ENCODE measurements around the gene CDK2.
"Not testable (repeated sequence)": the region's sequence is repeated elsewhere in the genome, so short reads cannot be mapped to it uniquely, and the experiment has no call there.

Gene CDK2

GRCh38 chr12:55982319-55982936, 15.8 kb downstream of the CDK2 start:
- no peak for DNase-seq

- no peak for DNase-seq
Observed at GRCh38 chr12:55983232-55983842, 16.7 kb downstream of the CDK2 start.

- DNase-seq = no peak
Observed at GRCh38 chr12:55984861-55985260, 18.2 kb downstream of the CDK2 start.

DNA sequence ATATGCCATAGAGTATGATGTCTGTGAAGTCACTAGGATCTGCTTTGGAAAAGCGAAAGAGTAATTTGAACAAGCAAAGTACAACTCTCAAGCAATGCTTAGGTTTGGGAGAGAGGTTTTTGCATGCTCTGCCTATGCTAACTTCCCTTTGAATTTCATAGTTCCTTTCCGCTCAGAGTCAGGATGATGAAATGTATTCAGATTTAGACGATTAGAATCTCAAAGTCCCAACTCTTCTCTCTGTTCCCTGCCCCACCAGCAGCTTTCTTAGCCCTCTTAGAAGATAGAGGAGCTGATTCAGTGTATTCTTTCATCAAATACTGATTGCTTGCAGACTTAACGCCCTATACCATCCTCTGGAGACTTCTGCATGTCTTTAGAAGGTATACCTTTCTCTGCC, 18.7 kb downstream of the CDK2 start:
- no peak for DNase-seq

DNA sequence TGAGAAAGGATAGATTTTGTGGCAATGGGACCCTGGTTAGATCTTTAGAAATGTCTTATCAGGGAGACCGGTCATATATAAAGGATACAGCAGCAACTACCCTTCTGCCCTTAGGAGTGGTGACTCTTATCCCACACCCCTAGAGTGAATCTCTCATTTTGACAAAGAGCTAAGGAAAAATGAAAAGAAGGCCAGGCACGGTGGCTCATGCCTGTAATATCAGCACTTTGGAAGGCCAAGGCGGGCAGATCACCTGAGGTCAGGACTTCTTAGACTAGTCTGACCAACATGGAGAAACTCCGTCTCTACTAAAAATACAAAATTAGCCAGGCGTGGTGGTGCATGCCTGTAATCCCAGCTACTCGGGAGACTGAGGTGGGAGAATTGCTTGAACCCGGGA, 19.3 kb downstream of the CDK2 start:
- DNase-seq = not testable (repeated sequence)

DNA sequence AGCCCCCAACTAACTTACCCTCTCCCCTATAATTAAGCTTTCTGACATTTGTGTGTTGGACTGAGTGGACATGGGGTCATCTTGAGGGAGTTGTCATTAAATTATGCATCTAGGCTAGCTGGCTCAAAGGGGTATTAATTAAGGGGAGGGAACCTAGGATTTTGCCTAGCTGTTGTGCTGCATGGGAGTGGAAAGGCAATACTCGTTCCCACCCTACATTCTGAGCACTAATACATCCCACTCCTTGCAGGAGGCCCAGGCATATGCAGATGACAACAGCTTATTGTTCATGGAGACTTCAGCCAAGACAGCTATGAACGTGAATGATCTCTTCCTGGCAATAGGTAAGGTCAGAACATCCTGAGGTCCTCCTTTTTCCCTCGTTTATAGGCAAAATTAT, 24.5 kb downstream of the CDK2 start:
- no peak for DNase-seq

DNA sequence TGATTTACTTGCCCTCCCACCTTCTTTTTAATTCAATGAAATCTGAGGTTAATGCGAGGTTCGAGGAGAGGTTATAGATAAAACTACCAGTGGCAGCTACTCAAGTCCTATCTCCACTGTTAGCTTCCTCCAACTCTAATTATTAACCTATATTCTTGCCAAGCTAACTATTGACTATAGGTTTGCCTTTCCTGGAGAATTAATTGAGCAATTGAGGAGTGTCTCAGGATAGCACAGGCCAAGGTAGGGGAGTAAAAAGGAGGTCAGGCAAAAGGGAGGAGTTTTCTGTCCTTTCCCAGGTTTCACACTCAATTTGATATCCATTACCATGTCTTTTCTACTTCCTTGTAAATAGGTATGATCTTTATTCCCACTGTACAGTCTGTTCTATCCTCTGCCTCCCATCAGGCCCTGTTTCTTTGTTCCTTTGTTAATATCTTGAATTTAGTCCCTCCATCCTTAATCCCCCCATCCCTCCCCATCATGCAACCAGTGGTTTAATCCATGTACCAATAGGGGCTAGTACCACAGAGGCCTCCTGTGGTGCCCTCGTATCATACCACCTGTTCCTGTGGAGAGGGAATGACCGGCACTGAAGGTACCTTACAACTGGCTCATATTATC, 26.7 kb downstream of the CDK2 start:
- DNase-seq = no peak

- DNase-seq = no peak
Observed at GRCh38 chr12:55995366-55995765, 28.7 kb downstream of the CDK2 start.

DNA sequence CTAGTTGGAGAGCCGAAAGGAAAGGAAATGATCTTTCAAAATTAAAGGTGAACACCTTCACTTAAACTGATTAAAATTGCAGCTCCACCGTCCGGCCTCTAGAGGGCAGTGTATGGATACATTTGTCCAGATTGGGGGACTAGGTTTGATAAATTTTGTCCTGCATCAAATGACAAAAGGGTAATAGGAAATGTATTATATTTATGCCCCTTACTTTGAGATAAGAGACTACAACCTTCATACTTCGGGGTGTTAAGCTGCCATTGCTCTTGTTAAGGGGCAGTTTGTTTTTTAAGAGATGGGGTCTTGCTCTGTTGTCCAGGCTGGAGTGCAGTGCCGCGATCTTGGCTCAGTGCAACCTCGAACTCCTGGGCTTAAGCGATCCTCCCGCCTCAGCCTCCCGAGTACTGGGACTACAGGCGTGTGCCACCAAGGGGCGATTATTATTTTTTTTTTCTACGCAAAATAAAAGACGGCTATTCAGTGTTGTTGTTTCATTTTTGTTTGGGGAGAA, 29.6 kb downstream of the CDK2 start:
- peak; percentile 77 for DNase-seq

GRCh38 chr12:55996715-55997534, 30.3 kb downstream of the CDK2 start, which contains the start of gene SUOX:
SUOX (plus strand) TSS chr12:55997276; CDS start chr12:56002222, 4,946 bp downstream.
- peak; percentile 98 for DNase-seq

DNA sequence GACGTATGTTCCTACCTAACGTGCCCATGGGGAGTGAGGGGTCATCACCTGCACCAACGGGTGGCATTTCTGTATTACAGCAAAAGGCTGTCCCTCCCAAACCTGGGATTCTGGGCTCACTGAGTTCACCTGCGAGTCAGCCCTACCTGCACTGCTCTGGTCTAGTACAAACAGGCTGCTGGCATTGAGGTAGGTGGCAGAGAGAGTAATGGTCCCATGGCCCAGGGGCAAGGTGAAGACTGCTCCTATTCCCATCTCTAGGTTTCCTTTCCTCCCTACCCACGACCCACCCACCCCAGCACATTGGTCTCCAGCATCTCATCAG, 30.9 kb downstream of the CDK2 start:
- DNase-seq = peak; percentile 58

- DNase-seq = not testable (repeated sequence)
Observed at GRCh38 chr12:55999522-55999921, 32.9 kb downstream of the CDK2 start.

- DNase-seq = not testable (repeated sequence)
Observed at GRCh38 chr12:55999999-56000540, 33.4 kb downstream of the CDK2 start.

DNA sequence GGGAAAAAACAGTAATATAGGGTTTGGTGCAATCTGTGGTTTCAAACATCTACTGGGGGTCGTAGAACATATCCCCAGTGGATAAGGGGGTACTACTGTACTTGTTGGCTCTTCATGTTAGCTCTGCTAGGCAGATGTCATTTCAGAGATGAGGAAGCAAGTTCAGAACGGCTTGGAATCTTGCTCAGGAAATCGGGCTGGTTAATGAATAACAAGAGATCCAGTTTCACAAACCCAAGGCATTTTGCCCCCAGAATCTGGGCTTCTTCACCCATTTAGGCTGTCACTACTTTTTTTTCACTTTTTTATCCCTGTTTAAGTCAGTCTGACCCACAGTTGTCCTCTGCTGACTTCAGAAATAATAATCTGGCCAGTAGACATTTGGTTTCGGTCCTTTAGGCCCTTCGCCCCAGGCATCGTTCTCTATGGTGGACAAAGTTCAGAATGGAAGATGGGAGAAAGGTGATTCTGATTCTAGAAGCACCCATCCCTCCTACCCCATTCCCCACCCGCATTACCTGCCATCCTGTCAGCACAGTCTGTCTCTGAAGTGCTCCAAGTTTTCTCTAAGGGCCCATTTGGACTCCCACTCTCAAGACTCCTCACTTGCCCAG, 35.0 kb downstream of the CDK2 start:
- DNase-seq = no peak

DNA sequence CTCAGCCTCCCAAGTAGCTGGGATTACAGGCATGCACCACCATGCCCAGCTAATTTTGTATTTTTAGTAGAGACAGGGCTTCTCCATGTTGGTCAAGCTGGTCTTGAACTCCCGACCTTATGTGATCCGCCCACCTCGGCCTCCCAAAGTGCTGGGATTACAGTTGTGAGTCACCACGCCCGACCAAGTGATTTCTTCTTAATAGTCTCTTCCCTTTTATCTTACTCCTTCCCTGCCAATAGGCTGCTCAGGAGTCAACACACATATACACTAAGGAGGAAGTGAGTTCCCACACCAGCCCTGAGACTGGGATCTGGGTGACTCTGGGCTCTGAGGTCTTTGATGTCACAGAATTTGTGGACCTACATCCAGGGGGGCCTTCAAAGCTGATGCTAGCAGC, 36.7 kb downstream of the CDK2 start:
- not testable (repeated sequence) for DNase-seq

- DNase-seq = no peak
Observed at GRCh38 chr12:56004211-56004610, 37.6 kb downstream of the CDK2 start.

DNA sequence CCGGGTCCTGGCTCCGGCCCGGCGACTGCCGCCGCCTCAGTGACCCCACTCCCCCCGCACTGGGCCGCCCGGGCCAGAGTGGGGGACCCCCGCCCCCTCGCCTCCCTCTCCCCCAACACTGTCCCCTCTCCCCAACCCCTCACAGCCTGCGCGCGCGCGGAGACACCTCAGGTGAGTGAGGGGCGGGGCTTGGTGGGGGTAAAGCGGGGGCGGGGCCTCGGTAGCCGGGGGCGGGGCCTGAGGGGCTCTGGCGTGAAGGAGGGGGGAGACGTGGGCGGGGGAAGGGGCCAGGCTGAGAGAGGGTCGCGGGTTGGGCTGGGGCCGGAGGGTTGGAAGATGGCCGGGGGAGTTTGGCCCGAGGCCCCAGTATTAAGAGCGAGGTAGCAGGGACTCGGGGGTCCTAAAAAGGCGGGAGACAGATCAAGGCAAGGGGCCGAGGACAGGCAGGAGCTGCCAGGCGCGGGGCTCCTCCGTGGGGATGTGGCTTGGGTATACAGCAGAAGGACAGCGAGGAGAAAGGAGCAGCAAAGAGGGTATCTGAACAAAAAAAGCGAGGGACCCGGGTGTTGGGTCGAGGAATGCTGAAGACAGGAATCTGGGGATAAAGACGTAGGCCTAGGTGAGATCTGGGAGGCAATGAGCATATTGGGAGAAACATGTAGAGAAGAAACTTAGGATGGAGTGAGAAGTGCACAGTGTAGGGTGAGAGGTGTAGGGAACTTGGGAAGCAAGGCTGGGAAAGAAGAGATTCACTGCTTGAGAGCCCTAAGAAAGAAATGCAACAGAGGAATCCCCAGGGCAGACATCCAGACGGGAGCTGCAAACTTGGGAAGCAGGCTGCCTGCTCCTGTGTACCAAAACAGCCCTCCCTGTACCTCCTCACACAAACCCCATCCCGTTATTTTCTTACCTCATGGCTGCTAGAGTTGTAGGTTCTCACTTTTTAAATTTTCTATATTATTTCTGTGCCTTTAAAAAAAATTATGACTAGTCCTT, 41.2 kb downstream of the CDK2 start:
- DNase-seq = peak; percentile 94

- DNase-seq = no peak
Observed at GRCh38 chr12:56010111-56010570, 43.5 kb downstream of the CDK2 start.

GRCh38 chr12:56011509-56012090, 45.0 kb downstream of the CDK2 start:
- no peak for DNase-seq

DNA sequence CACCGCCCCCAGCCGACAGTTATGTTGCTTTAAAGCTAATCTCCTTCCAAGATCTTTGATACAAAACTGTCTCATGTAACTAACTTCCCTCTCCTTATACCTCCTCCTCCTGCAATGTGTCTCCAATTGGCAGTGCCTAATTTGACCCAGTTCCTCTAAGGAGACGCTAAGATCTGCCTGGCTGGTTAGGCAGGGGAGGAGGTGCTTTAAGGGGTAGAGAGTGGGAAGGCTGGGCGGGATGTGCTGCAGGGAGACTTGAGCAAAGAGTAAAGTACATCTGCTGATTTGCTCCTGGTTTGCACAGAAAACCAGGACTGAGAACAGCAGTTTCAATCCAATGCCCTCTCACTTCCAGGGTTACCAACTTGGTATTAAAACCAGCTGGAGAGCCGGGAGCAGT, 46.9 kb downstream of the CDK2 start:
- no peak for DNase-seq

GRCh38 chr12:56014205-56014604, 47.6 kb downstream of the CDK2 start:
- peak; percentile 15 for DNase-seq
